ENCODE measurements around the gene ZNF205.

GRCh38 chr16:3101841-3102470, 10.4 kb upstream of the ZNF205 start:
- no peak for TF ChIP-seq REST (IDR thresholded peaks at IDR 0.05; ENCODE audit: insufficient read depth in 1 of 2, low read depth in 2 of 2, low read length in 1 of 2)
- no peak for TF ChIP-seq CTCF (IDR thresholded peaks at IDR 0.05)
- no peak for TF ChIP-seq POLR2AphosphoS5 (IDR thresholded peaks at IDR 0.05; ENCODE audit: low read depth, low read length)
